WERI-Rb-1 (cell line): Measurements from ENCODE around the gene EHBP1.

ENCODE experiments used
- DNase-seq: peaks from one replicate; pipeline ENCODE4 v3.0.0-alpha.2; 2020
- H3K27ac ChIP-seq: fragments of 250-450 bp; sonication (Bioruptor Pico); 2 replicates; pipeline ENCODE4 v1.5.1; 2020; ENCODE audit warnings: mild to moderate bottlenecking, moderate library complexity
- H3K27me3 ChIP-seq: fragments of 250-450 bp; sonication (Bioruptor Pico); 2 replicates; pipeline ENCODE4 v1.5.1; 2021; ENCODE audit warnings: mild to moderate bottlenecking, low read depth, moderate library complexity; ENCODE audit not compliant: insufficient read depth, severe bottlenecking
- H3K36me3 ChIP-seq: fragments of 250-450 bp; sonication (Bioruptor Pico); 2 replicates; pipeline ENCODE4 v1.5.1; 2020; ENCODE audit warnings: mild to moderate bottlenecking, moderate library complexity
- H3K4me3 ChIP-seq: 2 replicates; pipeline ENCODE4 v1.5.1; 2011; ENCODE audit warnings: low read depth, mild to moderate bottlenecking, control low read depth, low read length
- H3K9me3 ChIP-seq: fragments of 250-450 bp; sonication (Bioruptor Pico); 2 replicates; pipeline ENCODE4 v1.5.1; 2021; ENCODE audit warnings: mild to moderate bottlenecking, moderate library complexity; ENCODE audit not compliant: severe bottlenecking
- TF ChIP-seq, protein P1 (sequence below): IDR thresholded peaks from 2 replicates; pipeline ENCODE4 v1.5.1; 2011; ENCODE audit warnings: low read depth, mild to moderate bottlenecking, control low read depth, inconsistent platforms, low read length

The EHBP1 gene

GRCh38 chr2:63049211-63049969, 343.9 kb downstream of the EHBP1 start:
- DNase-seq = peak; percentile 20
- TF ChIP-seq, protein P1, sequence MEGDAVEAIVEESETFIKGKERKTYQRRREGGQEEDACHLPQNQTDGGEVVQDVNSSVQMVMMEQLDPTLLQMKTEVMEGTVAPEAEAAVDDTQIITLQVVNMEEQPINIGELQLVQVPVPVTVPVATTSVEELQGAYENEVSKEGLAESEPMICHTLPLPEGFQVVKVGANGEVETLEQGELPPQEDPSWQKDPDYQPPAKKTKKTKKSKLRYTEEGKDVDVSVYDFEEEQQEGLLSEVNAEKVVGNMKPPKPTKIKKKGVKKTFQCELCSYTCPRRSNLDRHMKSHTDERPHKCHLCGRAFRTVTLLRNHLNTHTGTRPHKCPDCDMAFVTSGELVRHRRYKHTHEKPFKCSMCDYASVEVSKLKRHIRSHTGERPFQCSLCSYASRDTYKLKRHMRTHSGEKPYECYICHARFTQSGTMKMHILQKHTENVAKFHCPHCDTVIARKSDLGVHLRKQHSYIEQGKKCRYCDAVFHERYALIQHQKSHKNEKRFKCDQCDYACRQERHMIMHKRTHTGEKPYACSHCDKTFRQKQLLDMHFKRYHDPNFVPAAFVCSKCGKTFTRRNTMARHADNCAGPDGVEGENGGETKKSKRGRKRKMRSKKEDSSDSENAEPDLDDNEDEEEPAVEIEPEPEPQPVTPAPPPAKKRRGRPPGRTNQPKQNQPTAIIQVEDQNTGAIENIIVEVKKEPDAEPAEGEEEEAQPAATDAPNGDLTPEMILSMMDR = no peak
- Histone ChIP-seq H3K9me3 (no peaks in the 10 kb centered on the region), H3K36me3 (no peaks in the 10 kb centered on the region), H3K27me3 (peaks cover 58% of the 10 kb centered on the region), H3K4me3 (peak overlapping the region; percentile 58), H3K27ac (no peak overlapping the region)

GRCh38 chr2:63049970-63050333, 344.4 kb downstream of the EHBP1 start:
- peaks cover 64% of the 10 kb centered on the region for H3K27me3 ChIP-seq
- peak overlapping the region; percentile 58 for H3K4me3 ChIP-seq
- TF ChIP-seq, protein P1 = no peak
- DNase-seq = peak; percentile 58
- 0 out of 2 replicates have a peak overlapping the region, but pooled peaks have one; percentile 5 for H3K27ac ChIP-seq
- no peaks in the 10 kb centered on the region for H3K9me3 ChIP-seq
- H3K36me3 ChIP-seq = no peaks in the 10 kb centered on the region

DNA sequence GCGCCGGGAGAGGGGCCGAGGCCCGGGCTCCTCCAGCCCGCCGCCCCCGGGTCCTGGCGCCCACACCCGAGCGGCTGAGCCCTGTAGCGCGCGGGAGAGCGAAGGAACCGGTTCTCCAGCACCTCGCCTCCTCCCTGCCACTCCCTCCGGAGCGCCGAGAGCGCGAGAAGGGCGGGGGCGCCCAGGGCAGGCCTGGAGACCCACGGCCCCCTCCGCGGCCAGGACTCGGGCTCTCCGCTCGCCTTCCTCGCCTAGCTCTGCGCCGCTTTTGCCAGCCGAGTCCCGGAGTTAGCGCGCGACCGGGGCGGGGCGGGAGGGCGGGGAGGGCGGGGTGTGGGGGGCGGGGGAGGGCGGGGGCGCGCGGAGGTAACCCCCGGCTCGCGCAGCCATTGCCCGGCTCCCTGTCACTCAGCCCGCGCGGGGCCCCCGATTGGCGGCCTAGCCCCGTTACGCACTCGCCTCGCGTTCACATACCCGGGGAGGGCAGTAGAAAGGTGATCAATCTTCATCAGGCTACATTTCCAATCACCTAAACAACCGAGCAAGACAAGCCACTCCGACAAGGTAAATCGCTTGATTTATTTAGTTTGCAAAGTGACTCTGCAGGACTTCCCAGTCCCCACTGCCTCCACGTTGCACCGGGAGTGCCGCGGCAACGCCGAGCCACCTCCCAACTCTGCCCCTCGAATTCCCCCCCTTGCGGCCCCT, 345.0 kb downstream of the EHBP1 start, which contains the start of gene OTX1:
Gene OTX1 (plus strand): TSS at position 497 of the 708 bp plus-strand sequence. CDS start 2,161 bp downstream, outside the sequence.
- peaks cover 69% of the 10 kb centered on the region for H3K27me3 ChIP-seq
- peak; percentile 91 for DNase-seq
- H3K27ac ChIP-seq = peak within 1 kb of the TSS; percentile 42; the same call in 1 of the 2 replicates
- no peaks in the 10 kb centered on the region for H3K36me3 ChIP-seq
- H3K9me3 ChIP-seq = peaks cover 2% of the 10 kb centered on the region
- TF ChIP-seq, protein P1 = no peak
- peak within 1 kb of the TSS; percentile 82 for H3K4me3 ChIP-seq

DNA sequence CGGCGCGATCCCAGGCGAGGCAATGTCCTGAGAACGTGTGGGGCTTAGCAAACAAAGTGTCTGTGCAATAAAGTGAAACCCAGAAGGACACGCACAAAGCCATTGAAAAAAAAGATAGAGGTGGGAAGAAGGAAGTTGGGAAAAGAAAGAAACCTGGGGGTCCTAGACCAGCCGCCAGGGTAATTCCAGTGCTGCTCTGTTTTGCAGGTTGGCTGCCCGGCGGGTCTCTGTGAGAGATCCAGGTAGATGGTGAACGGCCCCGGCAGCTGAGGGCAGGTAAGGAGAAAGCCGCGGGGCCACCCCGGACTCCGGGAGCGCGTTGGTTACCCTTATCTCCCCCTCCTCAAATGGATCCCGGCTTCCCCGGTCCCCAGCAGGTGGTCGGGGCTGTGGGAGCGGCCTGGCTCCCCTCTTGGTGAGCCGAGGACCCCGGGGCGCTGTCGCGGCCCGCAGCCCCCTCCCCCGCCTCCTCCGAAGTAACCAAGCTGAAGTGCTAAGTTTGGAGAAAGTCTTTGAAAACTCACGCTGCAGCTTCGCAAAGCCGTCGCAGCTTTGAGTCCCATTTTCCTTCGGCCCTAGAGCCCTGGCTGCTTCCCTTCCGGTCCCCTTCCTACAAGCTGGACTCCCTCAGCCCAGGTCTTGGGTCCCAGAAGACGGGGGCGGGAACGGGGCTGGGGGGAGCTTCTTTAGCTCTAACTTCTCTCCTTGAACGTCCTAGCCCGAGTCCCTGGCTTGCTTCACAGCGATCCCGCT, 345.7 kb downstream of the EHBP1 start:
- H3K27ac ChIP-seq = peak overlapping the region; percentile 42; the same call in 1 of the 2 replicates
- TF ChIP-seq, protein P1 = no peak
- H3K4me3 ChIP-seq = peak overlapping the region; percentile 82
- peak; percentile 22 for DNase-seq
- peaks cover 2% of the 10 kb centered on the region for H3K9me3 ChIP-seq
- no peaks in the 10 kb centered on the region for H3K36me3 ChIP-seq
- peaks cover 76% of the 10 kb centered on the region for H3K27me3 ChIP-seq

- Histone ChIP-seq H3K27ac (no peak overlapping the region), H3K27me3 (peaks cover 77% of the 10 kb centered on the region), H3K9me3 (peaks cover 2% of the 10 kb centered on the region), H3K36me3 (no peaks in the 10 kb centered on the region), H3K4me3 (no peak overlapping the region)
- TF ChIP-seq, protein P1 = no peak
- DNase-seq = no peak
These were observed 346.4 kb downstream of the EHBP1 start for GRCh38 chr2:63051795-63052333.
